ENCODE data around the gene TBCA.

The TBCA gene, protein sequence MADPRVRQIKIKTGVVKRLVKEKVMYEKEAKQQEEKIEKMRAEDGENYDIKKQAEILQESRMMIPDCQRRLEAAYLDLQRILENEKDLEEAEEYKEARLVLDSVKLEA

DNA sequence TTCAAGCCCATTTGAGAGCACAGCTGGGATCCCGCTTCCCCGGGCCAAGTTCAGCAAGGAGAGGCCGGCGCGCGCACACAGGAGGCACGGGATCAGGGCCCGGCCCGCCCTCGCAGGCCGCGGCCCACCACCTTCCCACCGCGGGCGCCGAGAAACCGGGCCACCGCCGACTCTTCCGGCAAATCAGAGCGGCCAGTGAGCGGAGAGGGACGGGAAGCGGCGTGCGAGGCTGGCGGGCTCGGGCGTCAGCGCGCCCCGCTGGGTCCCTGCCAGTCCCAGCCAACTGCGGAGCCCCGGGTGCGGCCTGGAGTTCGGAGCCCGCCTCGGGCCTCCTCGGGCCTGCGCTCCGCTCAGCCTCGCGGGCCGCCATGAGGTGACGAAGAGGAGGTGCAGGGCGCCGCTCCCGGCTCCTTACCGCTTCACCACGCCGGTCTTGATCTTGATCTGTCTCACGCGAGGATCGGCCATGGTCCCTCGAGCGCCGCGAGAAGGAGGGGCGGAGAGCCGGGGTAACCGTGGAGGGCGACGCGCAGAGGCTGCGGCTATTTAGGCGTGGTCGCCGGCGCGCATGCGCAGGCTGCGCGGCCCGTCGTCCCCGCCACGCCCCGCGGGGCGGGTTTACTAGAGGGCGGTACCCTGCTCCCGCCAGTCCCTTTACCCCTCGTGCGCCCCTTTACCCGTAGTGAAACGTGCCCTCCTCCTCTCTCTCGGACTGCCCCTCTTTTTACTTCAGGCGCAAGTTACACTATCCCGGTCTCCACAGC lies at the start of gene TBCA:
TSS of gene TBCA (minus strand) at position 550 of the 764 bp plus-strand sequence. CDS start at position 468, 82 bp downstream.
- peak; percentile 54 to 79 for DNase-seq

DNA sequence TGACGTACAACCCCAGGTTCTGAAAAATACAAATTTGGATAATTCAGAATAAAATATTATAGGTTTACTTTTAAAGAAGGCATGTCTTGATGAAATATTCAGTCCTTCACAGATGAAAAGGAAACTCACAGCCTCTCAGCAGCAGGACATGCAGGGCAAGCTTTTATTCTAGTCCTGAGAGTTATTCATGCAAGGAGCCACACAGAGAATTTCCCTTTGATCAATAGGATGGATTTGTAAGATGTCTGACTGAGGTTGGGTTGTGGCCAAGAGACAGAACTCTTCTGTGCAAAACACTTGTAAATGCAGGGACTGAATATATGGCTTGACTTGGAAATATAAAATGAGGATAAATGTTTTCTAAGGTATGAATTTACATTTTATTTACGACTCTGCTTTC lies 48.8 kb upstream of the TBCA start:
- DNase-seq, result no peak

DNA sequence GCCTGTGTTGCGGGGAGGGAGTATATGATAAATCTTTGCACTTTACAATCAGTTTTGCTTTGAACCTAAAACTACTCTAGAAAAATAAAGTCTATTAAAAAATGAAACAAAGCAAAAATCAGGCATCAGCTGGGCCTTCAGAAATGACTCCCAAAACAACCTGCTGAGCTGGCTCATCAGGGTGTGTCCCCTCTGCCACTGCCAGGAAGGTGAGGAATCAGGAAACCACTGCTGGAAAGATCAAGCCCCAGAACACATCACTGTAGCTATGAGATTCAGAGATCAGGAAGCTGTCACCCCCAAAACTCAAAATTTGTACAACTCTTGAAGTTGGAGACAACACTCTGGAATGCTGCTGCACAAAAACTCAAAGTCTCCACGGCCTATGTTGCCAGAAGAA lies 40.5 kb upstream of the TBCA start:
- DNase-seq, result no peak

DNA sequence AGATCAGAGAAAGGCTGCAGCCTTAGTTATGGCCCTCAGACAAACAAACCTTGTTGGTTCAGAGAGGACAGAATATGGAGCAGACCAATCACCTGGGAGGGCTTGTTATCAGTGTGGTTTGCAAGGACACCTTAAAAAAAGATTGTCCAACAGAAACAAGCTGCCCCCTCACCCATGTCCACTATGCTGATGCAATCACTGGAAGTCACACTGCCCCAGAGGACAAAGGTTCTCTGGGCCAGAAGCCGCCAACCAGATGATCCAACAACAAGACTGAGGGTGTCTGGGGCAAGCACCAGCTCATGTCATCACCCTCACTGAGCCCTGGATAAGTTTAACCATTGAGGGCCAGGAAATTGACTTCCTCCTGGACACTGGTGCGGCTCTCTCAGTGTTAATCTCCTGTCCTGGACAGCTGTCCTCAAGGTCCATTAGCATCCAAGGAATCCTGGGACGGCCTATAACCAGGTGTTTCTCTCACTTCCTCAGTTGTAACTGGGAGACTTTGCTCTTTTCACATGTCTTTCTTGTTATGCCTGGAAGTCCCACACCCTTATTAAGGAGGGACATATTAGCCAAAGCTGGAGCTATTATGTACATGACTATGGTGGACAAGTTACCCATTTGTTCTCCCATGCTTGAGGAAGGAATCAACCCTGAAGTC lies 36.9 kb upstream of the TBCA start:
- DNase-seq, result no peak

DNA sequence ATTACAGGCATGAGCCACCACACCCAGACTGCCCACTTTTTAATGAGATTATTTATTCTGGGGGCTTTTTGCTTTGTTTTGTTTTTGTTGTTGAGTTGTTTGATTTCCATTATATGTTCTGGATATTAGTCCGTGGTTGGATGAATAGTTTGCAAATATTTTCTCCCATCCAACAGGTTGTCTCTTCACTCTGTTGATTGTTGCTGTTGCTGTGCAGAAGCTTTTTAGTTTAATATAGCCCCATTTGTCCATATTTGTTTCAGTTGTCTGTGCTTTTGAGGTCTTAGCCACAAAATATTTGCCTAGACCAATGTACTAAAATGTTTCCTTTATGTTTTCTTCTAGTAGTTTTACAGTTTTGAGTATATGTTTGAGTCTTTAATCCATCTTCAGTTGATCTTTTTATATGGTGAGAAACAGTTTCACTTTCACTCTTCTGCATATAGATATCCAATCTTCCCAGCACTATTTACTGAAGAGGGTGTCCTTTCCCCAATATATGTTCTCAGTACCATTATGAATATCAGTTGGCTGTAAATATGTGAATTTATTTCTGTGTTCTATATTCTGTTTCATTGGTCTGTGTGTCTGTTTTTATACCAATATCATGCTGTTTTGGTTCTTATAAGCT lies 30.2 kb upstream of the TBCA start:
- DNase-seq, result no peak

DNA sequence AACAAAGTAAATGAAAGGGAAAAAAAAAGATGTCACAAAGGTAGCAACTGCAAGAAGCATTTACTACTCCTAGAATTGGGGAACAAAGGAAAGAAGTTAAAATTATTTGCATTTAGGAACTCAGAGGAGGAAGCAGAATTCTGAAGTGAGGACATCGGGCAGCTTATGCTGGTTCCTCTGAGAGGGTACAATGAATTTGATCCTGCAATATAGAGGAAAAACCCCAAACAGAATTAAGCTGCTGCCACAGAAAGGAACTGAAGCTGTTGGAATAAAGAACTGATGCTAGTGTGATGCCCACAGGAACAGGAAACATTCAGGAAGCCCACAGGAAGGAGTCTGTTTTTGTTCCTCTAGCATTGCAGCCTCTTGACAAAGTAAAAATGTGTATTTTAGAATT lies 22.3 kb upstream of the TBCA start:
- no peak for DNase-seq

DNA sequence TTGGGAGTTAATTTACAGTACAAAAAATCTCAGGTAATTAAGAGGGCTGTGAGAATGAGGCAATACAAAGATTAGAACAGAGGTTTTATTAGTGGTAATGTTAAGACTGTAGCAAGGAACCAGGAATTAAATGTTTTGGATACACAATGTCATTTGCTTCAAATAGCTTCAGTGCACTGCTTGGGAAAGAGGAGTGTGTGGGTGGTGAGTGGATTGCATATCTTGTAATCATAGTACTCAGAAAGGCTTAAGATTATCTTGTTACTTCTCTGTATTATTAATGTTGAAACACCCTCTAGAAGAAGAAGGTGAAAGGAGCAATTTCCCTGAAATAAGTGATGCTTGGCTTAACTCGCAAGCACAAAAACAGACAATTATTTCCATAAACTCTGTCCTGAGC lies 21.0 kb upstream of the TBCA start:
- DNase-seq, result no peak

DNA sequence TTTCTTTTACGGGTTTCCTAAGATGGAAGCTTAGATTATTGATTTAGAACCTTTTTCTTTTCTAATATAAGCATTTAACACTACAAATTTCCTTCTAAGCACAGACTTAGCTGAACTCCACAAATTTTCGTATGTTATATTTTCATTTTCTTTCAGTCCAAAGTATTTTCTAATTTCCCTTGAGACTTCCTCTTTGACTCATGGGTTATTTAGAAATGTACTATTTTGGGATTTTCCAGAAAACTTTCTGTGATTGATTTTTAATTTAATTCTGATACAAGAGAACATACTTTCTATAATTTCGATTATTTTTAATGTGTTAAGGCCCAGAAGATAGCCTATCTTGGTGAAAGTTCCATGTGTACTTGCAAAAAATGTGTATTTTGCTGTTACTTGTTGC lies 19.7 kb upstream of the TBCA start:
- DNase-seq, result no peak

DNA sequence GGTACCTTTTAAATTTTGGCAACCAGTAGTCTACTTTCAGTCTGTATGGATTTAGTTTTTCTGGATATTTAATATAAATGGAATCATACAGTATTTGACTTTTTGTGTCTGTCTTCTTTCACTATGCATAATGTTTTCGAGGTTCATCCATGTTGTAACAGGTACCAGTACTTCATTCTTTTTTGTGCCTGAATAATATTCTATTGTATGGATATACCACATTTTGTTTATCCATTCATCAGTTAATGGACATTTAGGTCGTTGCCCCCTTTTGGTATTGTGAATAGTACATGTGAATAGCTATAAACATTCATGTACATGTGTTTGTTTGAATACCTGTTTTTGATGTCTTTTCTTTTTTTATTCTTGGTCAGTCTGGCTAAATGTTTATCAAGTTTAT lies 19.1 kb upstream of the TBCA start:
- no peak for DNase-seq

DNA sequence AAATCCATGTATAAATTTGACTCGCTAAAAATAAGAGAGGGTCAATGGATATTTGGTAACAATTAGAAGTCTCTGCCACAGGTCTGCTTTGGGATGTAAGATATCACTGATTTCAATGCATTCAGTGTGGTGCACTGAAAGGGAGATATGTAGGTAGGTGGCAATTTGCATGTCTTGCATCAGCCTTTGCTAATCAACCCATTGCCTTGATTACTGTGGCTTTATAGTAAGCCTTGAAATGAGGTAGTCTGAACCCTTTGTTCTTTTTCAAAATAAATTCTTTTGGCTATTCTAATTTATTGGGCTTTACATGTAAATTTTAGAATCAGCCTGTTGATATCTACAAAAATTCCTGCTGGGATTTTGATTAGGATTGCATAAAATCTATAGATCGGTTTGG lies 15.8 kb upstream of the TBCA start:
- DNase-seq, result no peak

DNA sequence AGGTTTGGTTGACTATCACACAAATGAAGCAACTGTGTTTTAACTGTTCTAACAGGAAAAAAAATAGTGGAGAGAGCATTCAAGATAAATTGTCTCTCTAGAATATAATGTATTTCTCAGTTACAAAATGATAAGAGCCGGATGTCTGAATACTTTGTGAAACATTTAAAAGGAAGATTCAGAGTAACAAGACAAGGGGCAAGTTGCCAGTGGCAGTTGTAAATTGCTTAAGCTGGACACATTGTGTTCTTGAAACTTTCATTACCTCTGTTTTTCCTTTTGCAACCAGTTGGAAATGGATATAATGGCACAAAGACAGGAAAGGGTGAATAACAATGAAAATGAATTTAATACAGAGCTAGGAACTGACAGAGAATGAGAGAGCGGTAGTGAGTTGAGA lies 15.2 kb upstream of the TBCA start:
- DNase-seq, result no peak

DNA sequence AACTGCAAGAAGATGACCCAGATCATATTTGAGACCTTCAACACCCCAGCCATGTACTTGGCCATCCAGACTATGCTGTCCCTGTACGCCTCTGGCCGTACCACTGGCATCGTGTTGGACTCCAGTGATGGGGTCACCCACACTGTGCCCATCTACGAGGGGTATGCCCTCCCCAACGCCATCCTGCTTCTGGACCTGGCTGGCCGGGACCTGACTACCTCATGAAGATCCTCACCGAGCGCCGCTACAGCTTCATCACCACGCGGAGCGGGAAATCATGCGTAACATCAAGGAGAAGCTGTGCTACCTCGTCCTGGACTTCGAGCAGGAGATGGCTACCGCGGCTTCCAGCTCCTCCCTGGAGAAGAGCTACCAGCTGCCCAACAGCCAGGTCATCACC lies 9.1 kb upstream of the TBCA start:
- no peak for DNase-seq

DNA sequence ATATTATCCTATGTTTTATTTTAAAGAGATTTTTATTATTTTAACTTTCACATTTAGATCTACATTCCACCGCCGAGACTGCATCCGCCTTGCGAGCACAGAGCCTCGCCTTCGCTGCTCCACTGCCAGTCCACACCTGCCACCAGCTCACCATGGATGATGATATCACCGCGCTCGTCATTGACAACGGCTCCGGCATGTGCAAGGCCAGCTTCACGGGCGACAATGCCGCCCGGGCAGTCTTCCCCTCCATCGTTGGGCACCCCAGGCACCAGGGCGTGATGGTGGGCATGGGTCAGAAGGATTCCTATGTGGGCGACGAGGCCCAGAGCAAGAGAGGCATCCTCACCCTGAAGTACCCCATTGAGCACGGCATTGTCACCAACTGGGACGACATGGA lies 8.6 kb upstream of the TBCA start:
- no peak for DNase-seq

DNA sequence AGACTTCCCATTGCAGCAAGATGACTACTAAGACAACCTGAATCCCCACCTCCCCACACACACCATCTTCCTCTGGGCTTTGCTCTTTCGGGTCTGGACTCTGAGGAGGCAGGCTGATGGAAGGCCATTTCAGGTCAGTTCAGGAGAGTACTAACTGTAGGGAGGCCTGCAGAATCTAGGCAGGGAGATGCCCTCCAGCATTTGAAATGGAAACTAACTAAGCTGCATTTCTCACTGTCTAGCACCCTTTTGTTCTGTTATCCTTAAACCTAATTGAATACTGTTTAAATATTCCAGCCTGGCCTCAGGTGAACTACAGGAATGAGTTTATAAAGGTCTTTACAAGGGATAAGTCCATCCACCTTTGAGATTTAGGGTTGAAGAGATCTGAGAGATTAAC lies 4.9 kb upstream of the TBCA start:
- DNase-seq, result no peak

DNA sequence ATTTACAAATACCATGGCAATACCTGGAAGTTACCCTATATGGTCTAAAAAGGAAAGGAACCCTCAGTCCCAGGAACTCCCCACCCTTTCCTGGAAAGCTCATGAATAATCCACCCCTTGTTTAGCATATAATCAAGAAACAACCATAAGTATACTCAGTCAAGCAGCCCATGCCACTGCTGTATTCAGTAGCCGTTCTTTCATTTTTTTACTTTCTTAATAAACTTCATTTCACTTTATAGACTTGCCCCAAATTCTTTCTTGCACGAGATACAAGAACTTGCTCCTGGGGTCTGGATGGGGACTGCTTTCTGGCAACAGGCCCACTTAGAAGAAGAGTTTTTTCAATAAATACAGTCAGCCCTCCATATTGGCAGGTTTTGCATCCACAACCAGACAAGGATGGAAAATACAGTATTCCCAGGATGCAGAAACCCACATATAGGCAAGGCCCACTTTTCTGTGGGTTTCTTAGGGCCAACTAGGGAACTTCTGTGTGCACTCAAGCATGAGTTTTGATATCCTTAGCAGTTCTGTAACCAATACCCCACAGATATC lies 2.8 kb upstream of the TBCA start:
- DNase-seq, result no peak

DNA sequence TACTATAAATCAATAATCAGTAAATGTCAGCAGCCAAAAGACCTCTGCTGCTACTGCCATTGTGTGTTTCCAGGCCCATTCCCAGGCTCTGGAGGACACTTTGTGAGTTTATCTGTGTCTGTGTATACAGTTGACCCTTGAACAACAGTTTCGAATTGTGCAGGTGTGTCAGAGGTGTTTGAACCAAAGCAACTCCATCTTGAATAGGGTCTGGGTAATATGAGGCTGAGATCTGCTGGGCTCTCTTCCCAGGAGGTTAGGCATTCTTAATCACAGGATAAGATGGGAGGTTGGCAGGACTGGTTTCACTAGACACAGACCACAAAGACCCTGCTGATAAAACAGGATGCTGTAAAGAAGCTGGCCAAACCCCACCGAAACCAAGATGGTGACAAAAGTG lies 2.3 kb upstream of the TBCA start:
- no peak for DNase-seq

DNA sequence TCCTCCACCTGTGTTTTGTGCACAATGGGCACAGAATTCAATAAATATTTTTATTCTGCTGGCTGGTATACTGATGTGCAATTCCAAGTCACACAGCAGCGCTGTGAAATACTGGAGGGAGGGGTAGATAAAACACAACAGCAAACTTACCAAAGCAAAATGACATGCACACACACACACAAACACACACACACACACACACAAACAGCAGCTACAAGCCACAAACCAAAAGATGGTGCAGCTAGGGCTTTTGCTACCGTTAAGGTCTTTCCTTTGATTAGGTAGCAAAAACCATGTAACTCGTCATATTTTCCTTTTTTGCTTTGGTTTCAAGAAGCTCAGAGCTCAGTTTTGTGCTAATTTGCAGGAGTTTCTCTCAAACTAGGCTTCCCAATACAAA lies 1.8 kb upstream of the TBCA start:
- DNase-seq, result no peak

DNA sequence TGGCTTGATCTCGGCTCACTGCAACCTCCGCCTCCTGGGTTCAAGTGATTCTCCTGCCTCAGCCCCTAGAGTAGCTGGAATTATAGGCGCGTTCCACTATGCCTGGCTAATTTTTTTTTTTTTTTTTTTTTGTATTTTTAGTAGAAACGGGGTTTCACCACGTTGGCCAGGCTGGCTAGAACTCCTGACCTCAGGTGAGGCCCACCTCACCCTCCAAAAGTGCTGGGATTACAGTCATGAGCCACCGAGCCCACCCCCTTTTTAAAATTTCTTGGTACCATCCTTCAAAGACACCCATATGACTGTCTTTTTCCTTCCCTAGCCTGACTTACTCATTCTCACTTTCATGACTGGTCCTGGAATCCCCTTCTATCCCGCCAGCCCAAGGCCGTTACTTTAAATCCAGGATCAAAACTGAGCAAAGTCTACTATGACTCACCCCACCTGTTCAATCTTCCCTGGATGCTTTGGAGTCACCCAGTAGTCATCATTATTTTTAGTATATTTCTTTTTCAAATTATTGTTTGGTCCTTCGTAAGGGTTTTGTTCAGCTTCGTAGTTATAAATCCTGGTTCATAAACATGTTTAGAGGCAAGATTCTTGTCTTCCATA lies 1.2 kb upstream of the TBCA start:
- no peak for DNase-seq

DNA sequence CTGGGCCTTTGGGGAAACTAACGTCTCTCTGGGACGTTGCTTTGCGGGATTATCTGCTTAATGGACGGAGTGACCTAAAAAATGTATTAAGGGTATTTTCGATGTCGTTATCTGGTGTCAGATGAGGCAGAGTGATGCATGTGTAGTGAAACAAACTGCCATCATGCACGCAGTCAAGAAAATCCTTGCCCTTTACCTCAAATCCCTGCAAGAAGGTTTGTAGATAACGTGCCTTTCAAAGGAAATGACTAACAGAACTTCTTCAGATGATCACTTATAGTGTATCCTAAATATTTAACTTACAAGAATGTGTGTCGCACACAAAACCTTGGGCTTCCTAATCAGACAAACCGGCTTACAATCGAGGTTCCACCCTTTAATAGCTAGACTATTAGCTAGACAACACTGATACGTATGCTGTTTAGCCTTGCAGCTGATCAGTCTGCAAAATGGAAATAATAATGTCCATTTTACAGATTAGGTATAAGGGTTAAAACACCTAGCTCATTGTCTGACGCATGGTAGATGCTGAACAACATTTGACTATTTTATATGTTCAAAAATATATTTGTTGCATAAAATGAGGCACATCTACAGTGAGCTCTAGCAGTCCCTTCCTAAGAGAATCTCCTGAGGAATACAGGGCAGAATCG lies 541 bp upstream of the TBCA start:
- DNase-seq, result peak in 1 of 2 experiments; percentile 4

DNA sequence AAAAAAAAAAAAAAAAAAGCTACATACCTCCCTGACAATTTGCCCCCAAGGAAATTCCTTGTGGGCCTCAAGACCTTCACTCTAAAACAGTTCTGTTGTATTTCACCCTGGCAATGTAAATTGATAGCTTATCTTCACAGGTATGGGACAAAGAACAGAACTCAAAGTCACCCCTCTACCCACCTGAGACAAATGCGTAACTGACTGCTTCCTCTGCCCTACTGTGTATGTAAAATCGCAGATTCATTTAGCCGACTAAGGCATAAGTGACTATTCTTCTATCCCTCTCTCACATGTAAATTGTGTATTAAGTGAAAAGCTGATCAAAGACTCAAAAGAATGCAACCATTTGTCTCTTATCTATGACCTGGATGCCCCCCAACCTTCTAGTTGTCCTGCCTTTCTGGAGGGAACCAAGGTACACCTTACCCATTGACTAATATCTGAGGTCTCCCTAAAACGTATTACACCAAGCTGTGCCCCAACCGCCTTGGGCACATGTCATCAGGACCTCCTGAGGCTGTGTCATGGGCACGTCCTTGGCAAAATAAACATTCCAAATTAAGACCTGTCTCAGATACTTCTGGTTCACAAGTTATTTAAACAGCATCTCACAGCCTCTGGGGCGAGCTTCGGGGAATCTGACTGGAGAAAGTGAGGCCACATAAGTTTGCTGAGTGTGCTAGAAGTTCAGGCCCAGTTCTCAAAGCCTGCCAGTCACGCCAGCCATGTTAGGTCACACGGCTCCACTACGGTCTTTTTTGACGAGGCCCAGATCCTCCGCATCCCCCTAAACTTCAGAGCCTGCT lies 954 bp downstream of the TBCA start:
- DNase-seq, result no peak

DNA sequence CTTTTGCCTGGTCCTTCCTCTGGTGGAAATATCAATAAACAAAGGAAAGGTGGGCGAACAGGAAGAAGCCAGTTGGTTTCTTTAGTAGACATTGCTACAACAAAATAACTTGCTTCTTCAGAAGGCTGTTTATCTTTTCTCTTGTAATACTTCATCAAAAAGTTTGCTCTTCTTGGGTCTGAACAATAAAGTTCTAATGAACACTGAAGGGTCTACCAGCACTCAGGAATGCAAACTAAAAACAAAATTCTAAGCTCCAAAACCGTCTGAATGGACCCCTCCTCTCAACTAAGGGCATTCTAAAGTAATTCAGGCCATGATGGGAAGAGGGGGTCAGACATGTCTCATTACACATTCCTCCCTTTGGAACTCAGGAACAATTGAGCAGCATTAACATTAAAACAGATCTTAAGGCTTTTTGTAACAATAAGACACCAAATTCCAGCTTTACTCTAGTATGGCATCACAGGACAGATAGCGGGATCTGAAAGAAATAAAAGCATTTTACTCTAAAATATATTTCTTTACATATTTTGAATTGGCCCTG lies 2.3 kb downstream of the TBCA start:
- no peak for DNase-seq

DNA sequence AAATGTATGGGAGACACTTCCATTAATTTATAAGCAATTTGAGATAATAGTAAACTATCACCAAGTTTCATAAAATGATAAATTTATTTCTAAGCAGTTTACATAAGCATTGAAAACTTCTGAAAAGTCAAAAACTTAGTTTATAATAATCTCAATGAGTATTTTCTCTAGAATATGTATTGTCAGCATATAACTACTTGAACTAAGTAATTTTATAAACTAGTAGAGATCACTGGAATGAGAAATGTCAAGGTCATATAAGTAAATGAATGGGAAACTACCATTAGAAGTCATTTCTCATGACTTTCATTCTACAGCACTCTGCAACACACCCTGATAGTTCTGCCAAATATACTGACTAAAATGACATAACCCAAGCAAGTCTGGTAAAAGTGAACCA lies 3.4 kb downstream of the TBCA start:
- no peak for DNase-seq
